IMR-90 (cell line): ENCODE data around the gene IL13.

Experiments
- CEBPB ChIP-seq: IDR thresholded peaks from 2 replicates; pipeline ENCODE4 v1.6.1; 2012; ENCODE audit warnings: low read depth, low read length, improper control_type of control experiment
- CTCF ChIP-seq: conservative IDR thresholded peaks from 2 replicates; pipeline ENCODE4 v1.5.1; 2012; ENCODE audit warnings: mild to moderate bottlenecking, low read depth, low read length, improper control_type of control experiment
- RCOR1 ChIP-seq: IDR thresholded peaks from 2 replicates; pipeline ENCODE4 v1.6.1; 2012; ENCODE audit warnings: mild to moderate bottlenecking, low read length, improper control_type of control experiment; ENCODE audit not compliant: insufficient replicate concordance
- RFX5 ChIP-seq: IDR thresholded peaks from 2 replicates; pipeline ENCODE4 v1.8.0; 2012; ENCODE audit warnings: low read depth, mild to moderate bottlenecking, low read length, moderate library complexity
- SMC3 ChIP-seq: fragments of 150-350 bp; IDR thresholded peaks from 2 replicates; pipeline ENCODE4 v1.6.1; 2016; ENCODE audit warnings: low read depth, mild to moderate bottlenecking, antibody characterized with exemption, low read length, moderate library complexity
- USF2 ChIP-seq: fragments of 150-350 bp; IDR thresholded peaks from 2 replicates; pipeline ENCODE4 v1.6.1; 2017; ENCODE audit warnings: mild to moderate bottlenecking, antibody characterized with exemption, low read length, low read depth

GRCh38 chr5:132688536-132689339 lies 30.8 kb downstream of the IL13 start:
- TF ChIP-seq CTCF (no peak), USF2 (no peak), SMC3 (no peak), RFX5 (no peak), RCOR1 (no peak), CEBPB (peak; percentile 67)
